A673 (cell line): ENCODE data around the gene AKAP12. TPM values are rescaled to one million over a fixed set of nuclear protein-coding genes. Genes with fewer than 3 reads are reported as not detected.

Experiments used
- BruUV-seq: library from RNA; stranded (reverse); fragments of 400-500 nt; replicated peaks from 2 replicates; lab custom pipeline; 2021; lab: Mats Ljungman, UMichigan
- CTCF ChIA-PET: fragments of 300-600 bp; sonication (Branson Sonifier 250); formaldehyde crosslinking; loops from one replicate; lab custom pipeline; 2022; ENCODE audit warnings: antibody characterized with exemption; lab: Charles Lee
- POLR2A ChIA-PET: fragments of 300-600 bp; sonication (Branson Sonifier 250); formaldehyde crosslinking; loops from one replicate; lab custom pipeline; 2022; ENCODE audit warnings: antibody characterized with exemption; ENCODE audit not compliant: low non-redundant PET; lab: Charles Lee
- DNase-seq: peaks from one replicate; pipeline ENCODE4 v3.0.0-alpha.2; 2015; ENCODE audit warnings: low spot score
- H3K27ac ChIP-seq: fragments of 200-600 bp; sonication (generic); 2 replicates; pipeline ENCODE4 v1.5.1; 2016; ENCODE audit warnings: mixed run types, low read depth, mild to moderate bottlenecking, mixed read lengths, antibody characterized with exemption, low read length; ENCODE audit not compliant: poor library complexity, severe bottlenecking
- H3K27me3 ChIP-seq: fragments of 200-600 bp; sonication (generic); replicated peaks from 2 replicates; pipeline ENCODE4 v1.6.1; 2017; ENCODE audit warnings: mixed run types, low read depth, mild to moderate bottlenecking, mixed read lengths, antibody characterized with exemption, low read length; ENCODE audit not compliant: insufficient read depth, poor library complexity
- H3K36me3 ChIP-seq: fragments of 200-600 bp; sonication (generic); 2 replicates; pipeline ENCODE4 v1.6.1; 2016; ENCODE audit warnings: mixed run types, mild to moderate bottlenecking, mixed read lengths, antibody characterized with exemption, low read length; ENCODE audit not compliant: insufficient read depth, poor library complexity, severe bottlenecking
- H3K4me1 ChIP-seq: fragments of 200-600 bp; sonication (generic); 2 replicates; pipeline ENCODE4 v1.6.1; 2017; ENCODE audit warnings: mixed run types, mild to moderate bottlenecking, mixed read lengths, antibody characterized with exemption, low read length; ENCODE audit not compliant: insufficient read depth, poor library complexity, severe bottlenecking
- H3K4me3 ChIP-seq: fragments of 200-600 bp; sonication (generic); 2 replicates; pipeline ENCODE4 v1.5.1; 2016; ENCODE audit warnings: low read depth, mixed run types, mild to moderate bottlenecking, mixed read lengths, low read length; ENCODE audit not compliant: poor library complexity, severe bottlenecking
- H3K9me3 ChIP-seq: fragments of 200-600 bp; sonication (generic); 2 replicates; pipeline ENCODE4 v1.6.1; 2016; ENCODE audit warnings: mixed run types, low read depth, mild to moderate bottlenecking, mixed read lengths, antibody characterized with exemption, low read length; ENCODE audit not compliant: poor library complexity, severe bottlenecking
- EZH2 ChIP-seq: fragments of 200-600 bp; sonication (generic); IDR thresholded peaks from 2 replicates; pipeline ENCODE4 v1.6.1; 2017; ENCODE audit warnings: borderline replicate concordance, low read depth, mild to moderate bottlenecking, mixed read lengths, antibody characterized with exemption, low read length; ENCODE audit not compliant: poor library complexity, severe bottlenecking
- intact Hi-C: fragments of 100-400 bp; cut with micrococcal nuclease; formaldehyde crosslinking; loops from one replicate; pipeline ENCODE4 v1.10.0; 2022; ENCODE audit not compliant: unreplicated experiment
- total RNA-seq: library from RNA; stranded (reverse); gene quantifications from 2 replicates; pipeline ENCODE4 v1.2.3, GENCODE V29; 2021
- TF ChIP-seq, protein P1 (sequence below): fragments of 300-800, 200-600 bp; sonication (generic); conservative IDR thresholded peaks from 2 replicates; pipeline ENCODE4 v1.5.1; 2017; ENCODE audit warnings: low read depth, mild to moderate bottlenecking, antibody characterized with exemption, low read length, moderate library complexity, mixed read lengths

The AKAP12 gene
- total RNA-seq, 1 experiment from 2014 or later, result 37.3 TPM

DNA sequence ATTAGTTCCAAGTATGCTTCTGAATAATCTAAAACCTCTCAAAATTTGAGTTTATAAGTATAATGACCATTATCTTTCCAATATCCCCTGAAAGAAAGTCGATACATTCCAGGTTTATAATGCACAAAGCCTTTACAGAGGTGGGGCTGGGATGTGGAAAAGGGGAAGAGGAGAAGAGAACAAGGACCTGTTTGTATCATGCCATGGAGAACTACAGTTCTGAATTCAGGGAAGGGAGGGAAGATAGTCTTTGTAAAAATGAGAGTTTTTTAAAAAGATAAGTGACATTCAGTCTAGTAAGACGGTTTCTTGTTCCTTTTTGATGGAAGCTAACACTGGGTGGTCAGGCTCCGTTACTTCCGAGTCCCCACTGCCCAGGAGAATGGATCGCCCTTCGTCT lies 125.5 kb downstream of the AKAP12 start:
- H3K4me3 ChIP-seq, result no peak overlapping the region
- H3K27ac ChIP-seq, result no peak overlapping the region
- H3K36me3 ChIP-seq, result peaks cover 22% of the 10 kb centered on the region
- H3K4me1 ChIP-seq, result no peaks in the 10 kb centered on the region
- H3K9me3 ChIP-seq, result no peaks in the 10 kb centered on the region
- no TSS peak for BruUV-seq
- CTCF ChIA-PET, result no interaction called here
- intact Hi-C loops, result no loop called here
- POLR2A ChIA-PET, result no interaction called here
- H3K27me3 ChIP-seq, result no peaks in the 10 kb centered on the region
- DNase-seq, result no peak
- TF ChIP-seq, protein P1, sequence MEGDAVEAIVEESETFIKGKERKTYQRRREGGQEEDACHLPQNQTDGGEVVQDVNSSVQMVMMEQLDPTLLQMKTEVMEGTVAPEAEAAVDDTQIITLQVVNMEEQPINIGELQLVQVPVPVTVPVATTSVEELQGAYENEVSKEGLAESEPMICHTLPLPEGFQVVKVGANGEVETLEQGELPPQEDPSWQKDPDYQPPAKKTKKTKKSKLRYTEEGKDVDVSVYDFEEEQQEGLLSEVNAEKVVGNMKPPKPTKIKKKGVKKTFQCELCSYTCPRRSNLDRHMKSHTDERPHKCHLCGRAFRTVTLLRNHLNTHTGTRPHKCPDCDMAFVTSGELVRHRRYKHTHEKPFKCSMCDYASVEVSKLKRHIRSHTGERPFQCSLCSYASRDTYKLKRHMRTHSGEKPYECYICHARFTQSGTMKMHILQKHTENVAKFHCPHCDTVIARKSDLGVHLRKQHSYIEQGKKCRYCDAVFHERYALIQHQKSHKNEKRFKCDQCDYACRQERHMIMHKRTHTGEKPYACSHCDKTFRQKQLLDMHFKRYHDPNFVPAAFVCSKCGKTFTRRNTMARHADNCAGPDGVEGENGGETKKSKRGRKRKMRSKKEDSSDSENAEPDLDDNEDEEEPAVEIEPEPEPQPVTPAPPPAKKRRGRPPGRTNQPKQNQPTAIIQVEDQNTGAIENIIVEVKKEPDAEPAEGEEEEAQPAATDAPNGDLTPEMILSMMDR, result no peak
- no peak for TF ChIP-seq EZH2

GRCh38 chr6:151370509-151371078 lies 130.8 kb downstream of the AKAP12 start:
- no peak overlapping the region for H3K4me3 ChIP-seq
- peaks cover 18% of the 10 kb centered on the region for H3K36me3 ChIP-seq
- intact Hi-C loops, result no loop called here
- ChIA-PET POLR2A (no interaction called here), CTCF (interaction anchor here (1.5 kb wide), 1 partner anchor 479 kb away, joined by 7 read pairs; no protein-coding TSS in a partner anchor)
- DNase-seq, result no peak
- H3K27me3 ChIP-seq, result no peaks in the 10 kb centered on the region
- BruUV-seq, result no TSS peak
- no peak overlapping the region for H3K27ac ChIP-seq
- TF ChIP-seq EZH2, result no peak
- TF ChIP-seq, protein P1, result peak; percentile 45
- H3K9me3 ChIP-seq, result no peaks in the 10 kb centered on the region
- H3K4me1 ChIP-seq, result peaks cover 12% of the 10 kb centered on the region

GRCh38 chr6:151372164-151372563 lies 132.4 kb downstream of the AKAP12 start:
- POLR2A ChIA-PET, result no interaction called here
- H3K27me3 ChIP-seq, result no peaks in the 10 kb centered on the region
- peaks cover 7% of the 10 kb centered on the region for H3K36me3 ChIP-seq
- no peak overlapping the region for H3K4me3 ChIP-seq
- TF ChIP-seq EZH2, result no peak
- TF ChIP-seq, protein P1, result no peak
- peaks cover 12% of the 10 kb centered on the region for H3K4me1 ChIP-seq
- H3K9me3 ChIP-seq, result no peaks in the 10 kb centered on the region
- CTCF ChIA-PET, result no interaction called here
- no TSS peak for BruUV-seq
- H3K27ac ChIP-seq, result no peak overlapping the region
- no peak for DNase-seq
- intact Hi-C loops, result no loop called here
